K562 (cell line): ENCODE results near the gene FANCD2. TPM values are rescaled to one million over a fixed set of nuclear protein-coding genes. Genes with fewer than 3 reads are reported as not detected.
"Not testable (repeated sequence)": the region's sequence is repeated elsewhere in the genome, so short reads cannot be mapped to it uniquely, and the experiment has no call there.

Experiments used
- ATAC-seq: fragments of 200-7000 bp; cut with Tn5 transposase; 3 replicates; pipeline ENCODE4 v1.9.1; 2020; ENCODE audit warnings: moderate library complexity
- BruUV-seq: library from RNA; stranded (reverse); fragments of 400-500 nt; replicated peaks from 2 replicates; lab custom pipeline; 2021; lab: Mats Ljungman, UMichigan
- CTCF ChIA-PET: fragments of 300-600 bp; formaldehyde crosslinking; extraction: SDS; loops from one replicate; lab custom pipeline; 2021; ENCODE audit warnings: low intra/inter-chr PET ratio; lab: Yijun Ruan, JAX
- POLR2A ChIA-PET: fragments of 300-600, 350-650 bp; sonication (Branson Sonifier 250); formaldehyde crosslinking; extraction: SDS; loops from one replicate; lab custom pipeline; 2021; ENCODE audit warnings: antibody characterized with exemption, inconsistent platforms; lab: Yijun Ruan, JAX
- DNase-seq, 4 experiments: peaks; one replicate each; pipeline versions ENCODE4 v3.0.0 to v3.0.0-alpha.2; 2011 to 2018; ENCODE audit warnings: low spot score in 3 of 4, mixed read lengths in 3 of 4; ENCODE audit errors: extremely low read depth in 1 of 4
- FAIRE-seq: peaks from 2 replicates; lab custom pipeline; 2011; peaks lifted over from hg19 to GRCh38; lab: Jason Lieb, UNC
- H2AFZ ChIP-seq: 2 replicates; pipeline ENCODE4 v1.6.0; 2011; ENCODE audit warnings: low read depth, low read length, control low read depth, inconsistent platforms
- H3K27ac ChIP-seq: fragments of 200-600 bp; 3 replicates; pipeline ENCODE4 v1.8.0; 2011; ENCODE audit warnings: low read depth, mild to moderate bottlenecking, control low read depth, inconsistent platforms, low read length, moderate library complexity, mixed read lengths; ENCODE audit errors: extremely low read depth
- H3K27me3 ChIP-seq, 2 experiments: fragments of 300-600 bp in 1 of 2; 2 replicates in 1 of 2; 3 replicates in 1 of 2; pipeline versions ENCODE4 v1.6.0 to v1.8.0; 2011; ENCODE audit warnings: inconsistent platforms in 2 of 2, low read length in 2 of 2, mild to moderate bottlenecking in 1 of 2, mixed read lengths in 1 of 2, moderate library complexity in 1 of 2; ENCODE audit not compliant: control insufficient read depth in 2 of 2, insufficient read depth in 2 of 2
- H3K36me3 ChIP-seq: fragments of 300-600 bp; 3 replicates; pipeline ENCODE4 v1.8.0; 2011; ENCODE audit warnings: mild to moderate bottlenecking, low read length, inconsistent platforms; ENCODE audit not compliant: control insufficient read depth, insufficient read depth
- H3K4me1 ChIP-seq, 2 experiments: fragments of 200-600 bp in 1 of 2; replicated peaks in 1 of 2; 2 replicates in 1 of 2; 3 replicates in 1 of 2; pipeline versions ENCODE4 v1.5.1 to v1.8.0; 2011; ENCODE audit warnings: inconsistent platforms in 2 of 2, low read length in 2 of 2, mild to moderate bottlenecking in 1 of 2, mixed read lengths in 1 of 2, moderate library complexity in 1 of 2; ENCODE audit not compliant: control insufficient read depth in 2 of 2, insufficient read depth in 2 of 2
- H3K4me2 ChIP-seq: 2 replicates; pipeline ENCODE4 v1.6.1; 2011; ENCODE audit warnings: low read length, control low read depth, inconsistent platforms, mixed read lengths; ENCODE audit not compliant: insufficient read depth
- H3K4me3 ChIP-seq: fragments of 200-600 bp; sonication (generic), shearing (Covaris generic); 2 replicates; pipeline ENCODE4 v1.5.1; 2016; ENCODE audit warnings: control low read depth, inconsistent platforms
- H3K79me2 ChIP-seq: fragments of 200-600 bp; 3 replicates; pipeline ENCODE4 v1.8.0; 2011; ENCODE audit warnings: low read length, inconsistent platforms; ENCODE audit not compliant: control insufficient read depth, insufficient read depth
- H3K9ac ChIP-seq, 2 experiments: 2 replicates each; pipeline versions ENCODE4 v1.6.0 to v1.6.1; 2011; ENCODE audit warnings: low read depth in 2 of 2, low read length in 2 of 2, control low read depth in 1 of 2, inconsistent platforms in 1 of 2, mild to moderate bottlenecking in 1 of 2, mixed read lengths in 1 of 2; ENCODE audit not compliant: insufficient read depth in 1 of 2
- H3K9me1 ChIP-seq: one replicate; pipeline ENCODE4 v1.6.0; 2011; ENCODE audit warnings: inconsistent platforms, mild to moderate bottlenecking, low read length, moderate library complexity; ENCODE audit not compliant: control insufficient read depth, insufficient read depth
- H3K9me3 ChIP-seq: replicated peaks from 2 replicates; pipeline ENCODE4 v1.5.1; 2011; ENCODE audit warnings: low read depth, low read length, inconsistent platforms; ENCODE audit not compliant: control insufficient read depth, insufficient read depth
- H4K20me1 ChIP-seq: replicated peaks from 2 replicates; pipeline ENCODE4 v1.6.1; 2011; ENCODE audit warnings: low read length, inconsistent platforms, mixed read lengths; ENCODE audit not compliant: control insufficient read depth, insufficient read depth
- EP400 ChIP-seq: fragments of 450-650 bp; IDR thresholded peaks from 2 replicates; pipeline ENCODE4 v1.6.1; 2017; ENCODE audit warnings: antibody characterized with exemption, mild to moderate bottlenecking, moderate library complexity
- JUN ChIP-seq, 2 experiments: sonication (generic) in 1 of 2; formaldehyde crosslinking in 1 of 2; IDR thresholded peaks; 2 replicates each; pipeline versions ENCODE4 v1.6.1 to v1.8.0; 2012 to 2022; ENCODE audit warnings: borderline replicate concordance in 2 of 2, mild to moderate bottlenecking in 2 of 2, improper control_type of control experiment in 1 of 2, low read depth in 1 of 2, low read length in 1 of 2, missing genetic modification reagents in 1 of 2
- PHTF2 ChIP-seq: fragments of 250-450 bp; sonication (Bioruptor Pico); IDR thresholded peaks from 2 replicates; pipeline ENCODE4 v1.5.0; 2021; ENCODE audit warnings: mild to moderate bottlenecking
- SIN3A ChIP-seq, 2 experiments: fragments of 150-350 bp in 1 of 2; IDR thresholded peaks; 2 replicates each; pipeline ENCODE4 v1.6.1; 2011 to 2016; ENCODE audit warnings: borderline replicate concordance in 2 of 2, low read depth in 2 of 2, low read length in 2 of 2, mild to moderate bottlenecking in 2 of 2, moderate library complexity in 2 of 2; ENCODE audit not compliant: control insufficient read depth in 1 of 2
- THRB ChIP-seq: fragments of 450-650 bp; formaldehyde crosslinking; conservative IDR thresholded peaks from 2 replicates; pipeline ENCODE4 v1.4.0; 2022; ENCODE audit warnings: mild to moderate bottlenecking, missing genetic modification characterization
- U2AF1 ChIP-seq: fragments of 200-400 bp; formaldehyde crosslinking; optimal IDR thresholded peaks from 2 replicates; pipeline ENCODE3; 2017; ENCODE audit warnings: mild to moderate bottlenecking, low read depth, low read length, moderate library complexity
- ZNF696 ChIP-seq: fragments of 250-450 bp; sonication (Bioruptor Pico); conservative IDR thresholded peaks from 2 replicates; pipeline ENCODE4 v1.4.0; 2020; ENCODE audit warnings: mild to moderate bottlenecking, moderate library complexity
- ZNF830 ChIP-seq: fragments of 250-450 bp; sonication (Bioruptor Pico); IDR thresholded peaks from 2 replicates; pipeline ENCODE4 v1.5.0; 2021; ENCODE audit warnings: mild to moderate bottlenecking
- WGBS: fragments of 100-300 bp; shearing (Covaris generic); methylation state at CpG from one replicate; pipeline ENCODE4 v1.1.6; 2016; ENCODE audit warnings: low coverage, mixed read lengths; ENCODE audit not compliant: insufficient coverage; ENCODE audit errors: missing lambda C conversion rate; 5-methylcytosine and 5-hydroxymethylcytosine counted together
- in situ Hi-C: fragments of 300-500 bp; cut with MboI; formaldehyde crosslinking; loops from 4 replicates; pipeline ENCODE4 v1.15.0; 2018; ENCODE audit warnings: inconsistent platforms, mixed read lengths
- intact Hi-C: fragments of 100-400 bp; cut with micrococcal nuclease; formaldehyde crosslinking; loops from 2 replicates; pipeline ENCODE4 v1.14.2; 2022
- polyA plus RNA-seq, 8 experiments: library from polyadenylated mRNA; depleted of rRNA in 4 of 8; stranded (reverse) in 5 of 8; unstranded in 3 of 8; fragments of >200 nt; fragmentation: Nextera tagmentation in 2 of 8; fragmentation: Illumina TruSeq in 1 of 8; extraction: Ambion mirVana in 2 of 8; extraction: Trizol in 1 of 8; gene quantifications; 2 replicates each; pipeline versions ENCODE4 v1.2.1 to v1.2.3, GENCODE V29; 2011 to 2014; ENCODE audit warnings: inconsistent platforms in 1 of 8, missing spikeins in 1 of 8
- total RNA-seq, 7 experiments: library from RNA; depleted of rRNA in 6 of 7; stranded (reverse); fragments of >200 nt in 6 of 7; fragmentation: Illumina TruSeq in 2 of 7; extraction: Trizol in 2 of 7; gene quantifications; 2 replicates each; pipeline versions ENCODE4 v1.2.1 to v1.2.3, GENCODE V29; 2011 to 2021; ENCODE audit warnings: low replicate concordance in 1 of 7
- TF ChIP-seq, protein P1 (sequence below): fragments of 250-450 bp; sonication (Bioruptor Pico); IDR thresholded peaks from 2 replicates; pipeline ENCODE4 v1.4.0; 2020; ENCODE audit warnings: borderline replicate concordance

Gene FANCD2
- total and polyA plus RNA-seq, 9 of the 15 experiments (the other 6 are each of a cell fraction or from before 2014, with no cell fraction given) = 59.4 to 137 (median 96.1) TPM

DNA sequence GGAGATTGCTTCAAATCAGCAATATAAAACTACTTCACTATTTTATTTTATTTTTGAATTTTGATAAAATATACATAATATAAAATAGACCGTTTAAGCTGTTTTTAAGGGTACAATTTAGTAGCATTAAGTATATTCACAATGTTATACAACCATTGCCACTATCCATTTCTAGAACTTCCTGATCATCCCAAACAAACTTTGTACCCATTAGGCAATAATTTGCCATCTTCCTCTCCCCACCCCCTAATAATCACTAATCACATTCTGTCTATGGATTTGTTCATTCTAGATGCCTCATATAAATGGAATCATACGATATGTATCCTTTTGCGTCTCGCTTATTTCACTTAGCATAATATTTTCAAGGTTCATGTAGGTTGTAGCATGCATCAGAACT is 28.9 kb downstream of the FANCD2 start:
- H4K20me1 ChIP-seq = no peaks in the 10 kb centered on the region
- H3K4me2 ChIP-seq = no peak overlapping the region
- no peaks in the 10 kb centered on the region for H3K4me1 ChIP-seq
- ATAC-seq (no peak), FAIRE-seq (no peak), DNase-seq (no peak)
- in situ Hi-C loops = no loop called here
- peaks cover 56% of the 10 kb centered on the region for H3K36me3 ChIP-seq
- no peak overlapping the region for H3K27ac ChIP-seq
- H3K27me3 ChIP-seq = no peaks in the 10 kb centered on the region
- intact Hi-C loops = no loop called here
- no peak overlapping the region for H2AFZ ChIP-seq
- no peaks in the 10 kb centered on the region for H3K79me2 ChIP-seq
- BruUV-seq = no TSS peak
- no peaks in the 10 kb centered on the region for H3K9me1 ChIP-seq
- H3K4me3 ChIP-seq = no peak overlapping the region
- H3K9me3 ChIP-seq = no peaks in the 10 kb centered on the region
- POLR2A ChIA-PET = interaction anchor here (0.6 to 1.4 kb wide), 2 partner anchors 13 to 15 kb away, joined by 3 to 5 read pairs; no protein-coding TSS in a partner anchor
- no peak for TF ChIP-seq ZNF696 (CRISPR knock-in tag)
- no peak for TF ChIP-seq THRB (CRISPR knock-in tag)
- no peak for TF ChIP-seq U2AF1
- TF ChIP-seq SIN3A (IDR thresholded peaks at IDR 0.05; ENCODE audit: borderline replicate concordance in 2 of 2, control insufficient read depth in 1 of 2, low read depth in 2 of 2, low read length in 2 of 2) = no peak
- TF ChIP-seq JUN (IDR thresholded peaks at IDR 0.05; ENCODE audit: borderline replicate concordance, low read depth, low read length) = no peak
- no peak for TF ChIP-seq JUN (CRISPR knock-in tag; IDR thresholded peaks at IDR 0.05; ENCODE audit: borderline replicate concordance)
- TF ChIP-seq EP400 = no peak
- no peak for TF ChIP-seq ZNF830 (CRISPR knock-in tag)
- no peak for TF ChIP-seq PHTF2 (CRISPR knock-in tag)
- TF ChIP-seq, protein P1, sequence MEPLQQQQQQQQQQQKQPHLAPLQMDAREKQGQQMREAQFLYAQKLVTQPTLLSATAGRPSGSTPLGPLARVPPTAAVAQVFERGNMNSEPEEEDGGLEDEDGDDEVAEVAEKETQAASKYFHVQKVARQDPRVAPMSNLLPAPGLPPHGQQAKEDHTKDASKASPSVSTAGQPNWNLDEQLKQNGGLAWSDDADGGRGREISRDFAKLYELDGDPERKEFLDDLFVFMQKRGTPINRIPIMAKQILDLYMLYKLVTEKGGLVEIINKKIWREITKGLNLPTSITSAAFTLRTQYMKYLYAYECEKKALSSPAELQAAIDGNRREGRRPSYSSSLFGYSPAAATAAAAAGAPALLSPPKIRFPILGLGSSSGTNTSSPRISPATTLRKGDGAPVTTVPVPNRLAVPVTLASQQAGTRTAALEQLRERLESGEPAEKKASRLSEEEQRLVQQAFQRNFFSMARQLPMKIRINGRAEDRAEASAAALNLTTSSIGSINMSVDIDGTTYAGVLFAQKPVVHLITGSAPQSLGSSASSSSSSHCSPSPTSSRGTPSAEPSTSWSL (CRISPR knock-in tag) = no peak
- H3K9ac ChIP-seq = no peak overlapping the region
- 95% methylated on average over 4 of the region's 4 CpGs for WGBS
- CTCF ChIA-PET = no interaction called here

DNA sequence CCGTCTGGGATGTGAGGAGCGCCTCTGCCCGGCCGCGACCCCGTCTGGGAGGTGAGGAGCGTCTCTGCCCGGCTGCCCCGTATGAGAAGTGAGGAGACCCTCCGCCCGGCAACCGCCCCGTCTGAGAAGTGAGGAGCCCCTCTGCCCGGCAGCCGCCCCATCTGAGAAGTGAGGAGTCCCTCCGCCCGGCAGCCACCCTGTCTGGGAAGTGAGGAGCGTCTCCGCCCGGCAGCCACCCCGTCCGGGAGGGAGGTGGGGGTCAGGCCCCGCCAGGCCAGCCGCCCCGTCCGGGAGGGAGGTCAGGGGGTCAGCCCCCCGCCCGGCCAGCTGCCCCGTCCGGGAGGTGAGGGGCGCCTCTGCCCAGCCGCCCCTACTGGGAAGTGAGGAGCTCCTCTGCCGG is 43.8 kb downstream of the FANCD2 start:
- POLR2A ChIA-PET, H3K27ac ChIP-seq, H3K4me3 ChIP-seq, H3K9ac ChIP-seq, H4K20me1 ChIP-seq, intact Hi-C loops, DNase-seq, in situ Hi-C loops, H2AFZ ChIP-seq, H3K27me3 ChIP-seq, CTCF ChIA-PET, H3K4me1 ChIP-seq, H3K9me1 ChIP-seq, H3K79me2 ChIP-seq, H3K9me3 ChIP-seq, BruUV-seq, H3K4me2 ChIP-seq, FAIRE-seq, ATAC-seq: not testable (repeated sequence)
- WGBS = 82% methylated on average over 5 of the region's 33 CpGs
- H3K36me3 ChIP-seq = peaks cover 76% of the 10 kb centered on the region
